Trophoblast cell (in vitro differentiated cells and primary cell): ENCODE measurements around the gene UNC45A.
A peak's percentile ranks its signal among the peaks of the same experiment; 100 is the strongest.

Source experiments
- DNase-seq, 2 donors: peaks; one replicate each; pipeline ENCODE4 v3.0.0-alpha.2; 2016
- H2AFZ ChIP-seq: 2 replicates; pipeline ENCODE4 v1.6.1; 2013; ENCODE audit warnings: low read length, moderate library complexity, mild to moderate bottlenecking; ENCODE audit not compliant: insufficient read depth, poor library complexity
- H2AK5ac ChIP-seq: 2 replicates; pipeline ENCODE4 v1.6.1; 2013; ENCODE audit warnings: mild to moderate bottlenecking, low read length
- H2BK120ac ChIP-seq: 2 replicates; pipeline ENCODE4 v1.6.1; 2013; ENCODE audit warnings: low read length, mild to moderate bottlenecking, moderate library complexity; ENCODE audit not compliant: insufficient read depth, poor library complexity
- H2BK12ac ChIP-seq: 2 replicates; pipeline ENCODE4 v1.6.1; 2013; ENCODE audit warnings: mild to moderate bottlenecking, low read length, moderate library complexity
- H2BK5ac ChIP-seq: 2 replicates; pipeline ENCODE4 v1.6.1; 2013; ENCODE audit warnings: low read length, low read depth, moderate library complexity, mild to moderate bottlenecking; ENCODE audit not compliant: poor library complexity
- H3K14ac ChIP-seq: 2 replicates; pipeline ENCODE4 v1.6.1; 2013; ENCODE audit warnings: mild to moderate bottlenecking, low read length
- H3K18ac ChIP-seq: 2 replicates; pipeline ENCODE4 v1.6.1; 2013; ENCODE audit warnings: mild to moderate bottlenecking, low read length
- H3K23ac ChIP-seq: 2 replicates; pipeline ENCODE4 v1.6.1; 2013; ENCODE audit warnings: low read length
- H3K27ac ChIP-seq: 2 replicates; pipeline ENCODE4 v1.5.1; 2013; ENCODE audit warnings: low read depth, mild to moderate bottlenecking, inconsistent platforms, low read length, moderate library complexity
- H3K27me3 ChIP-seq: 2 replicates; pipeline ENCODE4 v1.6.1; 2013; ENCODE audit warnings: inconsistent platforms, mild to moderate bottlenecking, low read length, moderate library complexity; ENCODE audit not compliant: insufficient read depth
- H3K36me3 ChIP-seq, 2 experiments: 1 replicate in 1 of 2; 2 replicates in 1 of 2; pipeline ENCODE4 v1.6.1; 2013; ENCODE audit warnings: low read length in 2 of 2, mild to moderate bottlenecking in 2 of 2, moderate library complexity in 1 of 2; ENCODE audit not compliant: insufficient read depth in 2 of 2, control insufficient read depth in 1 of 2
- H3K4ac ChIP-seq: 2 replicates; pipeline ENCODE4 v1.6.1; 2013; ENCODE audit warnings: low read depth, mild to moderate bottlenecking, low read length, moderate library complexity
- H3K4me1 ChIP-seq, 2 experiments: 1 replicate in 1 of 2; 2 replicates in 1 of 2; pipeline ENCODE4 v1.6.1; 2013; ENCODE audit warnings: low read length in 2 of 2, mild to moderate bottlenecking in 2 of 2, moderate library complexity in 1 of 2; ENCODE audit not compliant: insufficient read depth in 2 of 2, control insufficient read depth in 1 of 2
- H3K4me2 ChIP-seq: 2 replicates; pipeline ENCODE4 v1.6.1; 2013; ENCODE audit warnings: inconsistent platforms, mild to moderate bottlenecking, low read length, moderate library complexity
- H3K4me3 ChIP-seq: 2 replicates; pipeline ENCODE4 v1.5.1; 2013; ENCODE audit warnings: mild to moderate bottlenecking, low read depth, low read length, inconsistent platforms
- H3K79me1 ChIP-seq: one replicate; pipeline ENCODE4 v1.6.1; 2013; ENCODE audit warnings: low read length
- H3K79me2 ChIP-seq: 2 replicates; pipeline ENCODE4 v1.6.1; 2013; ENCODE audit warnings: low read length, mild to moderate bottlenecking; ENCODE audit not compliant: control insufficient read depth, insufficient read depth, poor library complexity
- H3K9ac ChIP-seq: 2 replicates; pipeline ENCODE4 v1.6.1; 2013; ENCODE audit warnings: mild to moderate bottlenecking, low read length
- H3K9me3 ChIP-seq: 2 replicates; pipeline ENCODE4 v1.6.1; 2013; ENCODE audit warnings: low read depth, mild to moderate bottlenecking, control low read depth, inconsistent platforms, low read length; ENCODE audit not compliant: insufficient read depth
- H4K12ac ChIP-seq: 2 replicates; pipeline ENCODE4 v1.6.1; 2013; ENCODE audit warnings: low read depth, mild to moderate bottlenecking, low read length, moderate library complexity
- H4K8ac ChIP-seq: 2 replicates; pipeline ENCODE4 v1.6.1; 2013; ENCODE audit warnings: low read depth, mild to moderate bottlenecking, low read length, moderate library complexity
- H4K91ac ChIP-seq: one replicate; pipeline ENCODE4 v1.6.1; 2013; ENCODE audit warnings: low read depth, mild to moderate bottlenecking, low read length, moderate library complexity
- WGBS: extraction: QIAGEN DNeasy Blood & Tissue Kit; methylation state at CpG from one replicate; pipeline ENCODE4 v1.1.7; 2013; ENCODE audit warnings: missing lambda C conversion rate; ENCODE audit not compliant: insufficient read length, insufficient coverage; ENCODE audit errors: extremely low coverage; 5-methylcytosine and 5-hydroxymethylcytosine counted together

The UNC45A gene

GRCh38 chr15:90915808-90916440 lies 19.2 kb upstream of the UNC45A start:
- no peak overlapping the region for H4K8ac ChIP-seq
- H3K9ac ChIP-seq = no peak overlapping the region
- no peak overlapping the region for H2BK120ac ChIP-seq
- H3K18ac ChIP-seq = no peak overlapping the region
- no peak overlapping the region for H4K91ac ChIP-seq
- H3K27me3 ChIP-seq = no peaks in the 10 kb centered on the region
- H4K12ac ChIP-seq = no peak overlapping the region
- WGBS = no CpG with 5 or more reads among the region's 25 CpGs
- H3K36me3 ChIP-seq = peaks cover 65 to 72% of the 10 kb centered on the region in 2 experiments
- H3K4ac ChIP-seq = no peak overlapping the region
- no peaks in the 10 kb centered on the region for H3K79me2 ChIP-seq
- no peaks in the 10 kb centered on the region for H3K4me1 ChIP-seq
- no peak overlapping the region for H3K4me3 ChIP-seq
- H3K14ac ChIP-seq = no peak overlapping the region
- H3K4me2 ChIP-seq = no peak overlapping the region
- no peak overlapping the region for H2AK5ac ChIP-seq
- peak; percentile 44 to 46 for DNase-seq
- no peaks in the 10 kb centered on the region for H3K9me3 ChIP-seq
- no peak overlapping the region for H2BK12ac ChIP-seq
- no peak overlapping the region for H2AFZ ChIP-seq
- H3K23ac ChIP-seq = no peak overlapping the region
- no peak overlapping the region for H2BK5ac ChIP-seq
- H3K79me1 ChIP-seq = no peaks in the 10 kb centered on the region
- no peak overlapping the region for H3K27ac ChIP-seq

GRCh38 chr15:90916461-90916860 lies 18.6 kb upstream of the UNC45A start:
- Histone ChIP-seq H3K4me1 (no peaks in the 10 kb centered on the region), H2BK5ac (no peak overlapping the region), H3K79me1 (no peaks in the 10 kb centered on the region), H3K14ac (no peak overlapping the region), H4K8ac (no peak overlapping the region), H3K27ac (no peak overlapping the region), H2BK12ac (no peak overlapping the region), H3K79me2 (no peaks in the 10 kb centered on the region), H2BK120ac (no peak overlapping the region), H2AK5ac (no peak overlapping the region), H4K91ac (no peak overlapping the region), H4K12ac (no peak overlapping the region), H3K9me3 (no peaks in the 10 kb centered on the region), H3K27me3 (no peaks in the 10 kb centered on the region), H3K36me3 (peaks cover 60 to 67% of the 10 kb centered on the region in 2 experiments), H3K18ac (no peak overlapping the region), H3K4ac (no peak overlapping the region), H3K4me3 (no peak overlapping the region), H3K4me2 (no peak overlapping the region), H3K9ac (no peak overlapping the region), H2AFZ (no peak overlapping the region), H3K23ac (no peak overlapping the region)
- no peak for DNase-seq
- no CpG with 5 or more reads among the region's 11 CpGs for WGBS

GRCh38 chr15:90917569-90917968 lies 17.5 kb upstream of the UNC45A start:
- Histone ChIP-seq H3K9me3 (no peaks in the 10 kb centered on the region), H4K12ac (no peak overlapping the region), H3K27ac (no peak overlapping the region), H3K4me1 (no peaks in the 10 kb centered on the region), H2AK5ac (no peak overlapping the region), H3K36me3 (peaks cover 50 to 57% of the 10 kb centered on the region in 2 experiments), H2AFZ (no peak overlapping the region), H3K14ac (no peak overlapping the region), H3K9ac (no peak overlapping the region), H3K18ac (no peak overlapping the region), H3K23ac (no peak overlapping the region), H3K79me2 (no peaks in the 10 kb centered on the region), H3K4me2 (no peak overlapping the region), H3K4ac (no peak overlapping the region), H4K91ac (no peak overlapping the region), H2BK5ac (no peak overlapping the region), H4K8ac (no peak overlapping the region), H3K79me1 (no peaks in the 10 kb centered on the region), H3K27me3 (no peaks in the 10 kb centered on the region), H3K4me3 (no peak overlapping the region), H2BK12ac (no peak overlapping the region), H2BK120ac (no peak overlapping the region)
- no peak for DNase-seq
- no CpG with 5 or more reads among the region's 12 CpGs for WGBS

- Histone ChIP-seq H3K4me3 (no peak overlapping the region), H3K27ac (no peak overlapping the region), H2AK5ac (no peak overlapping the region), H3K27me3 (no peaks in the 10 kb centered on the region), H3K4me1 (no peaks in the 10 kb centered on the region), H3K4ac (no peak overlapping the region), H3K9me3 (no peaks in the 10 kb centered on the region), H2AFZ (no peak overlapping the region), H3K9ac (no peak overlapping the region), H3K23ac (no peak overlapping the region), H3K14ac (no peak overlapping the region), H2BK120ac (no peak overlapping the region), H4K91ac (no peak overlapping the region), H3K79me1 (no peaks in the 10 kb centered on the region), H3K36me3 (peaks cover 44 to 51% of the 10 kb centered on the region in 2 experiments), H3K79me2 (no peaks in the 10 kb centered on the region), H4K12ac (no peak overlapping the region), H3K18ac (no peak overlapping the region), H2BK5ac (no peak overlapping the region), H3K4me2 (no peak overlapping the region), H4K8ac (no peak overlapping the region), H2BK12ac (no peak overlapping the region)
- no CpG with 5 or more reads among the region's 23 CpGs for WGBS
- DNase-seq = no peak
Measured at GRCh38 chr15:90918034-90918788, 16.9 kb upstream of the UNC45A start.
